Fibroblast of the conjunctiva (primary cell): Measurements from ENCODE around the gene SFT2D2.
"Not testable (repeated sequence)": the region's sequence is repeated elsewhere in the genome, so short reads cannot be mapped to it uniquely, and the experiment has no call there.

Experiments
- DNase-seq: peaks from one replicate; pipeline ENCODE4 v3.0.0-alpha.2; 2010; ENCODE audit warnings: low read depth

SFT2D2 gene

DNA sequence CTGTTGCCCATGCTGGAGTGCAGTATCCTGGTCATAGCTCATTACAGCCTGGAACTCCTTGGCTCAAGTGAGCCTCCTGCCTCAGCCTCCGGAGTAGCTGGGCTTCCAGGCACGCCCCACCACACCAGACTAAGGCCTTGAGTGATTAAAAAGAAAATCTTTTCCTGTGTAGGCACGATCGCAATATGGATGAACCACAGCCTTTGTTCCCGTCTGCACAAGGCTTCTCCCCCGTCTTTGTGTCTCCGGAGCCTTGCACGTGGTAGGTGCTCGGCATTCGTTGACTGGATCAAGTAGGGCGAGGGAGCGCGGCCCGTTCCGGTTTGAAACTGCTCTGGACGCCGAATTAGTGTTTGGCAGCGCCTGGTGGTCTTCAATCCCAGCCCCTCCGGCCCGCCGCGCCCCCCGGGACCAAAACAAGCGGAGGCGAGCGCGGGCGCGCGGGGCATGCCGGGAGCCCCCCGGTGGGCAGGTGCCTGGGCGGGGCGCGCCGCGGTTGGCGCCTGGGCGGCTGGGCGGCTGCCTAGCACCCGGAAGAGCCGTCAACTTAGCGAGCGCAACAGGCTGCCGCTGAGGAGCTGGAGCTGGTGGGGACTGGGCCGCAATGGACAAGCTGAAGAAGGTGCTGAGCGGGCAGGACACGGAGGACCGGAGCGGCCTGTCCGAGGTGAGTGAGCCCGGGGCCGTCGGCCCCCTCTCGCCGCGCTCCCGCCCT, at the start of gene SFT2D2:
Gene SFT2D2 (plus strand): TSS at position 529 of the 715 bp plus-strand sequence. CDS start 76 bp downstream, at position 605.
- DNase-seq, result peak; percentile 60

GRCh38 chr1:168178227-168178637, 47.6 kb upstream of the SFT2D2 start:
- no peak for DNase-seq

DNA sequence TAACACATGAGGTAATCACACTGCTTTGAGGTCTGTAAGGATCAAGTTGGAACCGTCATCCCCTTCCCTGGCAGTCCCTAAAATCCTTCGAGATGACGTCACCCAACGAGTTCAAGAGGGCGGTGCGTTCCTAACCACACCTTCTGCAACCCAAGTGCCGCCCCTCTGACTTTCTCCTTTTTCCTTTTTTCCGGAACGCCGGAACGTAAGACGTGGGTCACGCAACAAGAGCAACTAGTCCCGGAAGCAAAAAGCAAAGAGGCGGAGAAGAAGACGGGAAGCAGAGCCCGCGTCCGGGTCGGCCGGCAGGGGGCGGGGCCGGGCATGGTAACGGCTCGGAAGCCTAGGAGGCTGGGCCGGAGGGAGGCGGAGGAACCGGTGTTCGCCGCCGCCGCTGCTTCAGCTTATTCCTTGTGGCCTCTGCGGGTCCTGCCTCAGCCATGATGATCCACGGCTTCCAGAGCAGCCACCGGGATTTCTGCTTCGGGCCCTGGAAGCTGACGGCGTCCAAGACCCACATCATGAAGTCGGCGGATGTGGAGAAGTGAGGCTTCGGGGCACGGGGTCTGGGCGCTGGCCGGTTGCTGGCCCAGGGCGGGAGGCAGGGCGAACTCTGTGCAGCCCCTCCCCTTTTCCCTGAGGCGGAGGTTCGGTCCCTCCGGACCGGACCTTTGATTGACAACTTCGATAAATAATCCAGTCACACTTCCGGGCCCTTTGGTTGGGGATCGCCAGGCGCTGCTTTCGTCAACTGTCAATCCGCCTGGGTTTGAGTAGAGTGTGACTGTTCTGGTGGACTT, 47.0 kb upstream of the SFT2D2 start, which contains the start of gene TIPRL:
Gene TIPRL (plus strand): TSS at position 325 of the 800 bp plus-strand sequence. CDS start 116 bp downstream, at position 441.
- DNase-seq, result peak; percentile 97

DNA sequence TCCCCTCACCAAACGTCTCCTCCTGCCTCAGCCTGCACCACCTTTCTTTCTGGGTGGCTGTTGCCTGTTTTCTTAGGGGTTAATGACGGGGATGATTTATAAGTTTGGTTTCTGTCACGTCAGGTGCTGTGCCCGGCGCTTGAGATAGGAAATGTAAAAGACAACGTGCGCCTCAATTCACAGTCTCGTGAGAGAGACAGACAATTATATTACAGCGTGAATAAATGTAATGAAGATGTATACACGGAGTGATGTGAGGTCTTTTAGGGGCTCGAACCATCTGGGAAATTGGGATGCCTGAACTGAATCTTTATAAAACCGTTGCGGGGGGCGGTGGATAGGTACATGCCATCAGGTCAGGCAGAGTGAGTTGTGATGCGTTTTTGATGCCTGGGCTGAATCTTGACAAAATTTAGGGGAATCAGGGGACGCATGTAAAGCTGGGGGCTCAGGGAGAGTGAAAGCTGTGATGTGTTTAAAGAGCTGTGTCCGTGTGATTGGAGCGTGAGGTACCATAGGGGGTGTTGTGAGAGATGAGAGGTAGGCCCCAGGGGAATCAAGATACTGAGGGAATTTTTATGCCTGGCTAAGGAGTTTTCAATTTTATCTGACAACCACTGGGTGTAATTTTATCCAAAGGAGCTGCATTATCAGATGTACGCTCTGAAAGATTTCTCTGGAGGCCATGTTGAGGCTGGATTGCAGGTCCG, 46.2 kb upstream of the SFT2D2 start:
- DNase-seq, result no peak

DNA sequence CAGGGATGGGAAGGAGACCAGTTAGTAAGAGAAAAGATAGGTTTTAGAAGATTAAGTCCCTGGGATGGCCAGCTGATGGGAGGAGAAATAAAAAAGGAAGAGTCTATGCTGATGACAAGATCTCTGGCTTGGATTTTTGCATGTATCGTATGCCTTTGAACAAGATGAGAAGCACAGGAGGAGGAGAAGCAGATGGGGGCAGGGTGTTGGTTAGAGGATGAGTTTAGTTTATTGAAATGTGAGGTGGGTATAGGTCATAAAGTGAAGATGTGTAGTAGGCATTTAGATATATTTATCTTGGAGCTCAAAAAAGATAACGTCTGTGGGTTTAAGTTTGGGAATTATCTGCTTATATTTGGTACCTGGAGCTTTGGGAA, 45.7 kb upstream of the SFT2D2 start:
- no peak for DNase-seq

DNA sequence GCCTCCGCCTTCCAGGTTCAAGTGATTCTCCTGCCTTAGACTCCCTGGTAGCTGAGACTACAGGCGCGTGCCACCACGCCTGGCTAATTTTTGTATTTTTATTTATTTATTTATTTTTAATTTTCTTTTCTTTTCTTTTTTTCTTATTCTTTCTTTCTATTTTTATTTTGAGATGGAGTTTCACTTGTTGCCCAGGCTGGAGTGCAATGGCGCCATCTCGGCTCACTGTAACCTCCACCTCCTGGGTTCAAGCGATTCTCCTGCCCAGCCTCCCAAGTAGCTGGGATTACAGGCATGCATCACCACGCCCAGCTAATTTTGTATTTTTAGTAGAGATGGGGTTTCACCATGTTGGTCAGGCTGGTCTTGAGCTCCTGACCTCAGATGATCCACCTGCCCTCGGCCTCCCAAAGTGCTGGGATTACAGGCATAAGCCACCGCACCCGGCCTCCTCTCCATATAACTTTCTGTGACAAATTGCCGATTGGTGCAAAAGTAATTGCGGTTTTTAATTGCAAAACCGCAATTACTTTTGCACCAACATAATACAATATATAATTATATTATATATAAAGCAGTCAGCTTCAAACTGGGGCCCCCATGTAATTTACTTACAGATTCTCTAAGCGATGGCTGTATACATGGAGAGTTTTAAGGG, 44.6 kb upstream of the SFT2D2 start:
- DNase-seq, result not testable (repeated sequence)

- DNase-seq, result no peak
Measured at GRCh38 chr1:168187177-168187576, 38.6 kb upstream of the SFT2D2 start.

- no peak for DNase-seq
Measured at GRCh38 chr1:168190403-168190802, 35.4 kb upstream of the SFT2D2 start.

GRCh38 chr1:168195199-168196135, 30.3 kb upstream of the SFT2D2 start:
- DNase-seq, result no peak

DNA sequence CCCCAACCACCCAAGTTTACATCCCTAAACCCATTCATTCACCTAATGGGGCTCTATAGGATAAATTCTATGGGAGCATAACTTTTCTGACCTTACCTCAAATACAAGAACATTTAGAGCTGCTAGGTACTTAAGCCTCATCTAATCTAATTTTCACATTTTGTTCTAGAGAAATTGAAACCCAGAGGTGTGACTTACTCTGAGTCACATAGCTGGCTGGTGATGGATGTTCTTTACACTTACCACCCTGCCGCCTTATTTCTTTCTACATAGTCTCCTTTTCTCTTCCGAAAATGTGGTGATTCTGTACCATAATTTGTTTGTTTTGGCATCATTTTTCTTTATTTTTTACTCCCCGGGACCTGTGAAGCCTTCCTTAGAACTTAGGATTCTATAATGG, 26.7 kb upstream of the SFT2D2 start:
- no peak for DNase-seq

DNA sequence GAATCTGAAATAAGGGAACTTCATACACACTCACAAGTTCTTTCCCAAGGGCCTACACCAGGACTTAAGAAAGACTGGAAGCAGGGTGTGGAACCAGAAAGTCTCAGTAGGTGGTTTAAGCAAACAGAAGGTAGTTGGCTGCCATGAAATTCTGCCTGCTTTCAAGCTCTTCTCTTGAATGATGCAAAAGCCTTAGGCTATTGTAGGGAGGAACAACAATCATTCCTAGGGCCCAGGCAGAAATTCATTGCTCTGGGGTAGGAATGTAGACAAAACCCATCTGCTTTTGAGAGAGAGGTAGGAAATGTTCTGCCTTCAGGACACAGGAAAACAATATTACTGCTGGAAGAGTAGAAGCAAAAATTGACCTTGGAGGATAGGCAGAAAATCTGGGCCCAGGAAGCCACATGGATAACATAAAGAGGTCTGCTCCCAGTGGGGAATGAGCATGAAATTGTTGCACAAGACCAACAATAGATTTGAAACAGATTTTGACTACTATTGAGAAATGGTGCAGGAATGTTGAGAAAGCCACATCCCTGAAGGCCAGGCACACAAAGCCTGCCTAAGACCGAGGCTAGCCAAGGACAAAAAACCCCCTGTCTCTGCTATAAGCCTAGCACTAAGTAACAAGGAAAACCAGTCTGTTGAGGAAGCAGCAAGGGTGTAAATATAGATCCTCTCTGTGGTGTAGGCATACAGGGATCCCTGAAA, 22.7 kb upstream of the SFT2D2 start:
- peak; percentile 94 for DNase-seq

DNA sequence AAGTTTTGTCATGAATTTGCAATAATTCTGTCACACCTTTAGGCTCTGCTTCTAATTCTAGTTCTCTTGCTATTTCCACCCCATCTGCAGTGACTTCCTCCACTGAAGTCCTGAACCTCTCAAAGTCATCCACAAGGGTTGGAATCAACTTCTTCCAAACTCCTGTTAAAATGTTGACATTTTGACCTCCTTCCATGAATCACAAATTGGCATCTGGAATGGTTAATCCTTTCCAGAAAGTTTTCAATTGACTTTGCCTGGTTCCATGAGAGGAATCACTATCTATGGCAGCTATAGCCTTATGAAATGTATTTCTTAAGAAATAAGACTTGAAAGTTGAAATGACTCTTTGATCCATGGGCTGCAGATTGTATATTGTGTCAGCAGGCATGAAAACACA, 19.7 kb upstream of the SFT2D2 start:
- no peak for DNase-seq

GRCh38 chr1:168207673-168208072, 18.1 kb upstream of the SFT2D2 start:
- DNase-seq, result not testable (repeated sequence)

- no peak for DNase-seq
Measured at GRCh38 chr1:168210312-168210711, 15.5 kb upstream of the SFT2D2 start.

GRCh38 chr1:168213349-168213748, 12.5 kb upstream of the SFT2D2 start:
- no peak for DNase-seq

DNA sequence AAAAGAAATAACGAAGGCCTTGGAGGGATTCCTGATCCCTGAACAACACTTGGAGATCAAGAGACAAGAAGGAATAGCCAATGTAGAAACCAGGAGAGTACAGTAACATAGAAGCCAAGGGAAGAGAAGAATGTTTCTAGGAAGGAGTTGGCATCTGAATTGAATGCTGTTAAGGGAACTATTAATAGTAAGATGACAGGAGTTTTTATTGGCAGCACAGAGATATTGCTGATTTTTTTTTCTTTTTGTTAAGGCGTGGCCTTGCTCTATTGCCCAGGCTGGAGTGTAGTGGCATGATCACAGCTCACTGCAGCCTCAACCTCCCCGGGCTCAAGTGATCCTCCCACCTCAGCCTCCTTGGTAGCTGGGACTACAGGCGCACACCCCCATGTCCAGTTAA, 9.6 kb upstream of the SFT2D2 start:
- DNase-seq, result no peak

DNA sequence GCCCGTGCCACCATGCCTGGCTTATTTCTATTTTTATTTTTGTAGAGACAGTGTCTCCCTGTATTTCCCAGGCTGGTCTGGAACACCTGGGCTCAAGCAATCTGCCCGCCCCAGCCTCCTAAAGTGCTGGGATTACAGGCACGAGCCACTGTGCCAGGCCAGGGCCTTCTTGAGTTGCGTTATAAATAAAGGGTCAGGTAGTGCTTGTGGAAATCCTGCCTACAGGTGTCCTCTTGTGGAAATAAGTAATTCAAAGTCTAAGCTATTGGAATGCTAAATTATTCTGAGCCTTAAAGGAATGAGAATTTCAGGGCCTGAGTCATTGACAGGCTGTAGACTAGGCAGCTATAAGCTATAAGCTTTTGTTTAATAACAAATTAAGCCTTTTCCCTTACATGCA, 8.1 kb upstream of the SFT2D2 start:
- DNase-seq, result no peak

DNA sequence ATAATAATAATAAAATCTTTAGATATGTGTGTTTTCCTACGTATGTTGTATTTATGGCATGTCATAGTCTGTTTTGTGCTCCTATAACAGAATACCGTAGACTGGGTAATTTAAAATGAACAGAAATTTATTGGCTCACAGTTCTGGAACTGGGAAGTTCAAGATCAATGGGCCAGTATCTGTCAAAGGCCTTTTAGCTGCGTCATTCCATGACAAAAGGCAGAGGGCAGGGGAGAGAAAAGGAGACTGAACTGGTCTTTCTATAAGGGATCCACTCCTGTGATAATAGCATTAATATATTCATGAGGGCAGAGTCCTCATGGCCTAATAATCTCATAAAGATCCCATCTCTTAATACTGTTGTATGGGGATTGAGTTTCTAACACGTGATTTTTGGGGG, 7.1 kb upstream of the SFT2D2 start:
- no peak for DNase-seq

- DNase-seq, result no peak
Measured at GRCh38 chr1:168220470-168220871, 5.3 kb upstream of the SFT2D2 start.

GRCh38 chr1:168221275-168221674, 4.5 kb upstream of the SFT2D2 start:
- DNase-seq, result no peak
